SW480 (cell line): ENCODE data around the gene FGF19.
A peak's percentile ranks its signal among the peaks of the same experiment; 100 is the strongest.

Experiments
- DNase-seq: peaks from one replicate; pipeline ENCODE4 v3.0.0-alpha.2; 2016; ENCODE audit warnings: low spot score

FGF19 gene

DNA sequence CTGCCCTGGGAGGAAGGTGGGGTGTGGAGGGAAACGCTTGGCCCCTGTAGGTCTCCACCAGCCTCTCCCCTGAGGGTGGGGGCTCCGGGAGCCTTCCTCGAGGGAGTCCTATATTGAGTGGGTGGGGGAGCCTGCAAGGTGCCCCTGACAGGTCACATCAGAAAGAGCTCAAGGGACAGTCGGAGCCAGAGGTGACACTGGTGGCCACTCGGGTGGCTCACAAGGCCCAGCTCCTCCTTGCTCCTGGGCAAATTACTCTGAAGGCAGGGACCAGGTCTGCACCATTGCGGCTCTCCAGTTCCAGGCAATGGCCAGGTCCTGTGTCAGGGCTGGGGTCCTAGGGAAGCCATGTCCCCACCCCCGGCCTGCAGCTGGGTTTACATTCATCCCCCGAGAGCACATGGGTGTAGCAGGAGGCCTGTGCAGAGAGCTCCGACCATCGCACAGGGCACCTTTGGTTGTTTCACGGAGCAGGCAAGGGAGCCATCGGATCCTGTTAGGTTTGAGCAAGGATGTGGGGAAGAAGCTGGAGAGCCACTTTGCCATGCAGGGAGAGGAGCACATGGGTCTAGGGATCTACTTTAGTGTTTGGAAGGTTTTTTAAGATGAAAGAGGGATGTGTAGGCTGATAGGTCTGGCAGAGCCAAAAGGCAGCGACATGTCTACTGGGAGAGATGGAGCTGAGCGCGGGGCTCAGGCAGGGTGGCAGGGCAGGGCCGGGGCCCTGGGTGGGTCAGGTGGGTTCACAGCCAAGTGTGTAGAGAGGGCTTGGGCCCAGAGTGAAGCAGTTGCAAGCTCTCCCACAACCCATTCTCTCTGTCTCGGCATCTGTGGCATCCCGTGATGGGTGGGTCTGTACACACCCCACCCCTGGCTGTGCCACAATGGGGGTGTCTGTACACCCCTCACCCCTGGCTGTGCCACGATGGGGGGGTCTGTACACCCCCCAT is 48.1 kb downstream of the FGF19 start:
- DNase-seq: peak; percentile 53

DNA sequence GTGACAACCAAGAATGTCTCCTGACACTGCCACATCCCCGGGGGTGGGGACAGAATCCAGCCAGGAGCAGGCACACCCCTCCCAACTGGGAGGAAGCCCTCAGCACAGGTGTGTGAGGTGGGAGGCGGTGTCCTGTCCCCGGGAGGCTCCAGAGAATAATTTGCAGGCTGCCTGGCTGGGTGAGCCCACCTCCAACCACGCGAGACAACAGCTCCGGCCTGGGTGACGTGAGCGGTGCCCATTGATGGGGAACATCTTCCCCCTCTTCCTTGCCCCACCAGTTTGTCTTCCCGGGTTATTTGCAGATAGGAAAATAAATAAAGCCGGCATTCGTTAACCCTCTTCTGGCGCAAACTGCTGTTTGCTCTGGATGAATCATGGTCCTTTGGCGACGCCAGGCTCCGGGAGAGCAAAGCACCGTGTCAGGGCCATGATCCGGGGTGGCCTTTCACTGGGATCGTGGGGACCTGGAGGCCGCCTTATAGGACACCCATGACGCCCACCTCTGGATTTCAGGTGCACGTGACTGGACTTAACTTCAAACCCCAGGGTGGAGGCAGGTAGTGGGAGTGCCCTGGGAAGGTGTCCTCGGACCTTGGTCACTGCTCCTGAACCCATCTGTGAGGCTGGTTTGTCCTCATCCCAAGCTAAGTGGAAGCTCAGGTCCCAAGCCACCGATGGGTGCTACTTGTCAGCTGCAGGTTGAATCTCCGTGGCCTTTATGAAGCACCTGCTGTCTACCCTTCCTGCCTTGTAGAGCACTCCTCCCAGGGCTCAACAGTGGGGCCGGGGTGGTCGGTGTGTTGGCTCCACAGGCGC is 49.0 kb downstream of the FGF19 start:
- peak; percentile 90 for DNase-seq

DNA sequence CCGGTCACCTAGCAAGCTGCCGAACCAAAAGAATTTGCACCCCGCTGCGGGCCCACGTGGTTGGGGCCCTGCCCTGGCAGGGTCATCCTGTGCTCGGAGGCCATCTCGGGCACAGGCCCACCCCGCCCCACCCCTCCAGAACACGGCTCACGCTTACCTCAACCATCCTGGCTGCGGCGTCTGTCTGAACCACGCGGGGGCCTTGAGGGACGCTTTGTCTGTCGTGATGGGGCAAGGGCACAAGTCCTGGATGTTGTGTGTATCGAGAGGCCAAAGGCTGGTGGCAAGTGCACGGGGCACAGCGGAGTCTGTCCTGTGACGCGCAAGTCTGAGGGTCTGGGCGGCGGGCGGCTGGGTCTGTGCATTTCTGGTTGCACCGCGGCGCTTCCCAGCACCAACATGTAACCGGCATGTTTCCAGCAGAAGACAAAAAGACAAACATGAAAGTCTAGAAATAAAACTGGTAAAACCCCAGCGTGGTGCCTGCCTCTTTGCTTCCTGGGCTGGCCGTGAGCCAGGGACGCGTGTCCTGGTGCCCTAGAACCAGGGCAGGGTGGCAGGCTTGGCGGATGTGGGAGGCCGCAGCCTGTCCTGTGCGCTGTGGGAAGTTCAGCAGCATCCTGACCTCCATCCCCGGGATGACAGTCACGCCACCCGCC is 49.7 kb downstream of the FGF19 start:
- no peak for DNase-seq

DNA sequence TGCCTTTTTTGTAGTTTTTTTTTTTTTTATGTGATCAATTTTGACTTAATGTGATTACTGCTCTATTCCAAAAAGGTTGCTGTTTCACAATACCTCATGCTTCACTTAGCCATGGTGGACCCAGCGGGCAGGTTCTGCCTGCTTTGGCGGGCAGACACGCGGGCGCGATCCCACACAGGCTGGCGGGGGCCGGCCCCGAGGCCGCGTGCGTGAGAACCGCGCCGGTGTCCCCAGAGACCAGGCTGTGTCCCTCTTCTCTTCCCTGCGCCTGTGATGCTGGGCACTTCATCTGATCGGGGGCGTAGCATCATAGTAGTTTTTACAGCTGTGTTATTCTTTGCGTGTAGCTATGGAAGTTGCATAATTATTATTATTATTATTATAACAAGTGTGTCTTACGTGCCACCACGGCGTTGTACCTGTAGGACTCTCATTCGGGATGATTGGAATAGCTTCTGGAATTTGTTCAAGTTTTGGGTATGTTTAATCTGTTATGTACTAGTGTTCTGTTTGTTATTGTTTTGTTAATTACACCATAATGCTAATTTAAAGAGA is 50.3 kb downstream of the FGF19 start:
- DNase-seq: peak; percentile 53

DNA sequence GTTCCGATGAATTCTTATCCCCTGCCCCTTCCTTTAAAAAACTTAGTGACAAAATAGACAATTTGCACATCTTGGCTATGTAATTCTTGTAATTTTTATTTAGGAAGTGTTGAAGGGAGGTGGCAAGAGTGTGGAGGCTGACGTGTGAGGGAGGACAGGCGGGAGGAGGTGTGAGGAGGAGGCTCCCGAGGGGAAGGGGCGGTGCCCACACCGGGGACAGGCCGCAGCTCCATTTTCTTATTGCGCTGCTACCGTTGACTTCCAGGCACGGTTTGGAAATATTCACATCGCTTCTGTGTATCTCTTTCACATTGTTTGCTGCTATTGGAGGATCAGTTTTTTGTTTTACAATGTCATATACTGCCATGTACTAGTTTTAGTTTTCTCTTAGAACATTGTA is 50.8 kb downstream of the FGF19 start:
- peak; percentile 60 for DNase-seq

DNA sequence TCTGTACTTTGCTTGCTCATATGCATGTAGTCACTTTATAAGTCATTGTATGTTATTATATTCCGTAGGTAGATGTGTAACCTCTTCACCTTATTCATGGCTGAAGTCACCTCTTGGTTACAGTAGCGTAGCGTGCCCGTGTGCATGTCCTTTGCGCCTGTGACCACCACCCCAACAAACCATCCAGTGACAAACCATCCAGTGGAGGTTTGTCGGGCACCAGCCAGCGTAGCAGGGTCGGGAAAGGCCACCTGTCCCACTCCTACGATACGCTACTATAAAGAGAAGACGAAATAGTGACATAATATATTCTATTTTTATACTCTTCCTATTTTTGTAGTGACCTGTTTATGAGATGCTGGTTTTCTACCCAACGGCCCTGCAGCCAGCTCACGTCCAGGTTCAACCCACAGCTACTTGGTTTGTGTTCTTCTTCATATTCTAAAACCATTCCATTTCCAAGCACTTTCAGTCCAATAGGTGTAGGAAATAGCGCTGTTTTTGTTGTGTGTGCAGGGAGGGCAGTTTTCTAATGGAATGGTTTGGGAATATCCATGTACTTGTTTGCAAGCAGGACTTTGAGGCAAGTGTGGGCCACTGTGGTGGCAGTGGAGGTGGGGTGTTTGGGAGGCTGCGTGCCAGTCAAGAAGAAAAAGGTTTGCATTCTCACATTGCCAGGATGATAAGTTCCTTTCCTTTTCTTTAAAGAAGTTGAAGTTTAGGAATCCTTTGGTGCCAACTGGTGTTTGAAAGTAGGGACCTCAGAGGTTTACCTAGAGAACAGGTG is 51.8 kb downstream of the FGF19 start:
- DNase-seq: peak; percentile 37

DNA sequence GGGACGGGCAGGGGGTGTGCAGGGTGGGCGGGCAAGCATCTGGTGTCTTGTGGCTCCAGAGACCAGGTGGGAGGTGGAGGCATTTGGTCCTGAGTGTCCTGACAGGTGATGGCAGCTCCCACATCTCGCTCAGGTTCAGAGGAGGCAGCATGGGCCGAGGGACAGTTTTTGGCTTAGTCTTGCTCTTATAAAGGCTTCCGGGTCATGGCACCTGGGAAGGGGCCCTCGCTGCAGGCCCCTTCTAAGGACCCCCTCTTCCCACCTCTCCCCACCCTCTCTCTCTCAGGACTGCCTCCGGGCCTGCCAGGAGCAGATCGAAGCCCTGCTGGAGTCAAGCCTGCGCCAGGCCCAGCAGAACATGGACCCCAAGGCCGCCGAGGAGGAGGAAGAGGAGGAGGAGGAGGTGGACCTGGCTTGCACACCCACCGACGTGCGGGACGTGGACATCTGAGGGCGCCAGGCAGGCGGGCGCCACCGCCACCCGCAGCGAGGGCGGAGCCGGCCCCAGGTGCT is 52.9 kb downstream of the FGF19 start:
- DNase-seq: peak; percentile 26

DNA sequence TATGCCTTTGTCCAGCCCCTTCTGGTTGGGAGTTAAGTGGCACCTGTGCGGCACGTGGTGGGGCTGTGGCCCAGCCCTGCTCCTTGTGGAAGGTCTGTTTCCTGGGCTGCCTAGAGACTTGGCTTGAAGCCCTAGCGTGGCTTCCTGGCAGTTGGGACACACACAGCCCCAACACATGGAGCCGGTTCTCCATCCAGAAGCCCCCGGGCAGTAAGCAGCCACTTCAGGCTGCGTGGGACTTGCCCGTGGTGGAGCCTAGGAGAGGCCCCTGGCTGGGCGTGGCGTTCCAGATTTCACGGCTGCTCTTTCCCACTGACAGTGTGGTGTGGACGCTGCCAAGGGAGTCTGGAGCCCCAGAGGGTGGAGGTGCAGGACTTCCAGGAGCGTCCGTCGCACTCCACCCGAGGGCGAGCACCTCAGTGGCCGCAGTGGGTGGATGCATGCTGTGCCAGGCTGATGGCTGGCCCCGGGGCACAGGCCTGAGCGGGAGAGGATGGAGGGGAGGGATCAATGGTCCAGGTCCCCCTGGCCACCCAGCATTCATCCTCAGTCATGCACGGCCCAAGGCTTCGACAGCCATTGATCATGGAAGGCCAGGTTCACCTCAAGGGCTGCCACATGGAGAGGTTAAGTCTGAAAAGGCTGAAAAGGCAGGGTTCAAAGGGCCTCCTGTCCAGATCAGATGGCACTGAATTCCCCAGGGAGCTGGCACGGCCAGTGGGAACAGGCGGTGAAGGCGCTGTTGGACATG is 53.6 kb downstream of the FGF19 start:
- peak; percentile 31 for DNase-seq

DNA sequence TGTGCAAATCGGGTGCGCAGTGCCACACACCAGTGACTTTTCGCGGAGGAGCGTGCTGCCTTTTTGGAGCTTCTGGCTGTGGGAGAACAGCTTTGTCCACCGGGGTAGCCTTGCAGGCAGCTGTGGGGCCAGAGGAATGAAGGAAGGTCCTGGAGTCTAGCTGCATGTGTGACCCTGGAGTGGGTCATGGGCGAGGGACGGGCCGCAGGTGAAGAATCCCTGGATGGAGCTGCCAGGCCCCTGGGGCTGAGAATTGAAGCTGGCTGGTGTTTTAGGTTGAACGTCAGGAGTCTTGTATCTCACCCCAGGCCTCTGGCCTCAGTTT is 54.3 kb downstream of the FGF19 start:
- DNase-seq: no peak

DNA sequence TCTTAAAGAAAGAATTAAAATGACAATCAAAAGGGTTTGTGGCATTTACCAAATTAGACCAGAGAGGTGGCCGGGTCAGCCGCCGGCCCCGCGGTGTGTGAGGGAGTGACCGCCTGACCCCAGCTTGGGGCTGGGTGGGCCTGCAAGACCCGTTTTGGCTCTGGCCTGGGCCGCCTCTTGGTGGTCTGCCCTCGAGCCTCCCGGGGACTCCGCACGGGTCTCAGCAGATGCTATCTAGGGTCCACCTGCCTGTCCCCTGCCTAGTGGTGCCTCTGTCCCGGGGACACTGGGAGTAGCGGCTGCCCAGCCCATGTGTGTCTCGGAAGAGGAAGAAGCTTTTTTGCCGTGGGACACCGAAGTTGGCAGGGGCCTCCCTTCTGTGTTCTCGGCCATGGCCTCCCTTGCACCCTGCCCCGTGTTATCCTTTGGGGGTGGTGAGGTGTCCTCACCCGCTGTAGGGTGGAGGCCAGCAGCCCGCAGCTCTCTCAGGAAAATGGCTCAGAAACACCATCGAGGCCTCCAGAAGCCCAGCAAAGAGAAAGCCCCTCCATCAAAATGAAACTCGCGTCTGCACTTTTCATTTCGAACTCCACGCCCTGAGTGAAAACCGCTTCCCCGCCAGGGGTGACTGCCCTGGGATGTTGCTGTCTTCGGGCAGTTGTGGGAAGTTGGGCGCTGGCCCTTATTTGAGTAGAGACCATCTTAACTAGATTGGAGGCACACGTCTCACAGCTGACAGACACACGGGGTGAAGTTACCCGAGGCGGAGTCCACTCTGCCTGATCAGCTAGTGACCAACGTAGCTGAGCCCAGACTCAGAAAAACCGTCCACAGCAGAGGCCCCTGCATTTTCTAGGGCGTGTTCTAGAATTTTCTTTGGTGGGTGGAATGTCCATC is 54.9 kb downstream of the FGF19 start:
- no peak for DNase-seq
